HG03095 (cell line): ENCODE measurements around the gene EFEMP2.
"Not testable (repeated sequence)": the region's sequence is repeated elsewhere in the genome, so short reads cannot be mapped to it uniquely, and the experiment has no call there.

Experiments
- ATAC-seq: cut with Tn5 transposase; IDR thresholded peaks from one replicate; pipeline ENCODE4 v1.9.1; 2021; ENCODE audit warnings: moderate library complexity; ENCODE audit not compliant: unreplicated experiment

The EFEMP2 gene

DNA sequence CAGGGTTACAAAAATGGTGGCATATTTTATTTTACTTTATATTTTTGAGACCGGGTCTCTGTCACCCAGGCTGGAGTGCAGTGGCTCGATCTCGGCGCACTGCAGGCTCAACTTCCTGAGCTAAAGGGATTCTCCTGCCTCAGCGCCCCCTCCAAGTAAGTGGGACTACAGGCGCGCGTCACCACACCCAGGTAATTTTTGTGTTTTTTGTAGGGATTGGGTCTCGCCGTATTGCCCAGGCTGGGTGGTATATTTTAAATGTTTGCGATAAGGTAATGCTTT, 28.2 kb upstream of the EFEMP2 start:
- ATAC-seq: no peak

DNA sequence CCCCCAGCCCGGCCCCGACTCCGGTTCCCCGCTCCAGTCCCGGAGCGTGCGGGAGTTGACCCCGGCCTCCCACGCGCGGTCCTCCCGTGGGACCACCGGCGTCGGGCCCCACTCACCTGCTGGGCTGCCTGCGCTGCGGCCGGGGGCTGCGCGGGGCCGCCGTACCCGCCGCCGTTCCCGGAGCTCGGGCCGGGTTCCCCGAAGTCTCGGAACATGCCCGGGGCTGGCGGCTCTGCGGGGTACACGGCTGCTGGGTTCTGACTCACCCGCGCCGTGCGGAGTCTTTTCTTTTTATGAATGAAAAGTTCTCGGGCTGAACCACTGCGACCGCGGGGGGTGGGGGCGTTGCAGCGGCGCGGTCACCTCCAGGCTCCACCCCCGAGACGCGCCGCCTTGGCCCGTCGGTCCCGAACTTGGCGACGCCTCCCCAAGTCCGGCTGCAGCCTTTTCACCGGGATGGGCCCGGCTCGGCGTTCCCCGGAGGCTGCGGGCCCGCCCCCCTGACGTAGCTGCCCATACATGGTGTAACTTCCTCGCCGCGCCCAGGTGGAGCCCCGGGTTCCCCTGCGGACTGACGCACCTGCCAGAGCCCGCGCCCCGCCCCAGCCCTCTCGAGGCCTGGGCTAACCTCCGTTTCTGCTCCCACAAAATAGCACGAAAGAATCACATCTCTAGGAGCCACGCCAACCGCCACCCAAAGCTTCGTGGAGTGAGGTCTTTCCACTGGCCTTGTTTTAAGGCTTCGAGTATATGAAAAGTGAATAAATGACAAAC, 27.7 kb upstream of the EFEMP2 start, which contains the start of gene FOSL1:
Gene FOSL1 (minus strand): TSS at position 264 of the 774 bp plus-strand sequence. CDS start 49 bp downstream, at position 215.
- ATAC-seq: peak; percentile 64

DNA sequence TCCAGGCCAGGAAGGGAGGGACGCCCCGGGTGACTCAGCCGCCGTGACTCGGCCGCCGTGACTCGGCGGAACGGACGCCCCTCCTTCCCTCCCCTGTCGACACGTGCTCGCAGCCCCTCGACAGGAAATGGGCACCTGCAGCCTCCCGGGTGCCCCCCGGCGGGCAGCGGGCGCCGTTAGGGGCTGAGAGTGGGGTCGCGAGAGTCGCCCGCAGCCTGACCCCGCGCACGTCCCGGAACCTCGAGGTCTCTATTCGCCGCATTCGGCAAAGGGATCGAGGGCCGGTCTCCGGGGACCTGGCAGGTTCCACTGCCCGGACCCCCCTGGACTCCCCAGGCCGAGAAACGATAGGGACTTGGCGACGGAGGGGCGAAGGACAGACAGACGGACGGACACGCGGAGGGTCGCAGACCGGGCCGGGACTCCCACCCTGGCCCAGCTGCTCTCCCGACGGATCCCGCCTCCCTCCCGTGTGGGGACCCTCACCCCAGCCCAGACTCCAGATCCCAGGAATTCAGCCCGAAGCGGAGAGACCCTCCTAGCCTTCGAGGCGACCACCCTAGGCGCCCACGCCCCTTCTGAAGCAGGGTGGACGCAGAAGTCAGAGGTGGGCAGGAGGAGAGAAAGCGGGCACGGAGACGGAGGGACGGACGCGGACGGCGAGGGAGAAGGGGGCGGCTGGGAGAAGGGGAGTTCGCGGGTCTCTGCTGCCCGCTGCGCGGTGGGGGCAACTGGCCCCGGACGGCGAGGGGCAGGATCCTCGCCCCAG, 26.9 kb upstream of the EFEMP2 start:
- ATAC-seq: peak; percentile 12

DNA sequence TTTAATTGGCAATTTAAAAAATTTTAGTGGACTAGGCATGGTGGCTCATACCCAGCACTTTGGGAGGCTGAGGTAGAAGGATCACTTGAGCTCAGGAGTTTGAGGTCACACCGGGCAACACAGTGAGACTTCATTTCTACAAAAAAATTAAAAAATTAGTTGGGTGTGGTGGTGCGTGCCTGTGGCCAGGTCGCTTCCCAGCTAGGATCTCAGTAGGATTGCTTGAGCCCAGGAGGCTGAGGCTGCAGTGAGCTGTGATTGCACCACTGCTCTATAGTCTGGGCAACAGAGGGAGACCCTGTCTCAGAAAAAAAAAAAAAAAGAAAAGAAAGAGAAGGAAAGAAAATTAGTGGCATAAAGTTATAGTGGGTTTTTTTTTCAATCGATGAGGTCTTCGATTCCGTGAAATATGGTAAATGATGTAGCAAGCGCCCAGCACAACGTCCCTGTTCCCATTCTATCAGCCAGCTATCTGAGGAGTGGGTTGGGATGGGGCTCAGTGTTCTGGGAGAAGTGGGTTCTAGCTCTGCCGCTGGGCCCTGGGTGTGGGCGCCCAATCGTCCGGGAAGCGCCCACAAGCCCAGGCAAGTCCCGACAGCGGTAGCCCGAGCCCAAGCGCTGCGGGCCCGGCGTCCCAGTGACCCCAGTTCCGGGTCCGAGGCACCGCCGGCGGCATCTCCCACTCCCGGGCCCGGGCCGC, 26.2 kb upstream of the EFEMP2 start:
- no peak for ATAC-seq

DNA sequence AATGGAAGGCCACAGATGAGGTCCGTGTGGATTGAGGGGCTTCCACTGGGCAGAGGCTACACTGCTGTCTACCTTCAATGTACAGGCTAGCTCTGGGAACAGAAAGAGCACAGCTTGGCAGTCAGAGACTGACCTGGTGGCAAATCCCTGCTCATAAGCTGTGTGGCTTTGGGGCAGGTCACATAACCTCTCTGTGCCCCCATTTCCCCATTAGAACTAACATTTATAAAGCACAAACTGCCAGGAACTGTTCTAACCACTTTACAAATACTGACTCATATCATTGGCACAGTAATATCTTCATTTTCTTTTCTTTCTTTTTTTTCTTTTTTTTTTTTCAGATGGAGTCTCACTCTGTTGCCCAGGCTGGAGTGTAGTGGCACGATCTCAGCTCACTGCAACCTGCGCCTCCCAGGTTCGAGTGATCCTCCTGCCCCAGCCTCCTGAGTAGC, 24.4 kb upstream of the EFEMP2 start:
- no peak for ATAC-seq

DNA sequence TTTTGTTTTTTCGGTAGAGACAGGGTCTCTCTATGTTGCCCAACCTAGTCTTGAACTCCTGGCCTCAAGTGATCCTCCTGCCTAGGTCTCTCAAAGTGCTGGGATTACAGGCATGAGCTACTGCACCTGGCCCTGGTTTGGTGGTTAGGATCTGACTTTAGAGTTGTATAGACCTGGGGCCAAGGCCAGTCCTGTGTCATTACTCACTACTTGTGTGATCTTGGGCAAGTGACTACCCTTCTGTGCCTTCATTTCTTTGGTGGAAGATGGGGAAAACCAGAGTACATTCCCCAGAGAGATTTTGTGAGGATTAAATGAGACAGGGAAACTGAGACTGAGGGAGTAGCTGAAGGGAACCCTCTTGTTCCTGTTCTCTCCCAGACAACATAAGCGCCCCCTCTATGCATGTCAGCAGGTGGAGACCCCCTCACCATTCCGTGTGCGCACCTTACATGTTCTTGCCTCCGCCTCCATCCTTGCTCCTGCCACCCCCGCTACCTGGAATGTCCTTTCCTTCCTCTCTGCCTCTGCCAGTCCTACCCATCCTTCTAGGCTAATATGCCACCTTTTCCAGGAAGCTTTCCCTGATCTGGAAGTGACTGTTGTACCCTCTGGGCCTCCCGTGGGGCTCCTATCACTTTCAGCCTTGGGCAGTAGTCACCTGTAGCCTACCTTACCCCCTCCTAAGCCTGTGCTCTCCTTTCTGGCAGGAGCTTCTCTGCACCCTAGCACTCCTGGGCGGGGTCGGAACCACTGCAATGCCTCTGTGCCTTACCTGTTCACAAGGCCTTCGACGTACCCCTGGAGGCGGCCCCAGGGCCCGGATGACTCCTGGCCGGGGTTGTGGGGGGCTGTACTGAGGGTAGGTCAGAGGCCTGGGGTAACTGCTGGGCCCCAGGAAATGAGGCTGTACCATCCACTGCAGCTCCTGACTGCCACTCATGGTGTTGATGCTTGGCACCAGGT, 23.7 kb upstream of the EFEMP2 start:
- no peak for ATAC-seq

DNA sequence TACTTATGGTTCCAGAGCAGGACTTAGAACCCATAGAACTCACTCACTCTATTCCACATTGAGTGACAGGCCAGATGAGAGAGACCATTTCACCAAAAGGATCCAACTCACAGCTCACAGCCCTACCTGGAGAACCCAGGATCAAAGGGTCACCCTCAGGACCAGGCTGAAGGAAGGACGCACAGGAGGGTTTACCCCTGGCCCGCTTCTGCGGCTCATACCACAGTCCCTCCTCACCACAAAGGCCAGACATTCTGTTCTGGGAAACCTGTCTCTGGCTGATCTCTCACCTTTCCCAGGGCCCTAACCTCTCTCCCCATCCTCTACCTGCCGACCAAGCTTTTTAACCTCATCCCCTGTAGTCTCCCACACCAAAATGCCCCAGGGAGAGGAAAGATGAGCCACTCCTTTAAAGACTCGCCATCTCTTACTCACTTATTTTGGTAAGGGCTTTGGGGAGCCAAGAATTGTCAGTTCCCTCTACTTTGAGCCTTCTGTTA, 22.9 kb upstream of the EFEMP2 start:
- no peak for ATAC-seq

DNA sequence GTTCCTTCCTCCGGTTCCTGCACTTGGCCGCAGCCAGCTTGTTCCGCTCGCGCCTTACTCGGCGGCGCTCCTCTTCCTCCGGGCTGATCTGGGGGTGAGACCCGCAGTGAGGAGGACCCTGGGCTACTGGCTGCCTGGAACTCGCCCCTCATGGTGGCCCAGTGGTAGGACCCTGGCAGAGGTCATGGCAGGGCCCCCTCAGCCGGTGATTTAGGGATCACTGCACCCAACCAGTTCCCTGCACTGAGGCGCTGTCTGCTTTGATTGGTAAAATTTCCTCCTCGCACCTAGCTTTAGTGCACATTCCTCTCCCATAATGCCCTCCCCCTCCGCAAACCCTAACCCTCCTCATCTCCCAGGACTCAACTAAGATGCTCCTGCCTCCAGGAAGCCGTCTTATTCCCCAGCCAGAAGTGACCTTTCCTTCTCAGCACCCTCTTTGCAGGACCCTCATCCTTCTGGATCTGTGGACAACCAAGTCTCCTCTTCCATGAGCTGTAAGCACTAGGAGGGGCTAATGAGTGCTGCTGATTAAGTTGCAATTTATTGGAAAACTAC, 21.5 kb upstream of the EFEMP2 start:
- no peak for ATAC-seq

DNA sequence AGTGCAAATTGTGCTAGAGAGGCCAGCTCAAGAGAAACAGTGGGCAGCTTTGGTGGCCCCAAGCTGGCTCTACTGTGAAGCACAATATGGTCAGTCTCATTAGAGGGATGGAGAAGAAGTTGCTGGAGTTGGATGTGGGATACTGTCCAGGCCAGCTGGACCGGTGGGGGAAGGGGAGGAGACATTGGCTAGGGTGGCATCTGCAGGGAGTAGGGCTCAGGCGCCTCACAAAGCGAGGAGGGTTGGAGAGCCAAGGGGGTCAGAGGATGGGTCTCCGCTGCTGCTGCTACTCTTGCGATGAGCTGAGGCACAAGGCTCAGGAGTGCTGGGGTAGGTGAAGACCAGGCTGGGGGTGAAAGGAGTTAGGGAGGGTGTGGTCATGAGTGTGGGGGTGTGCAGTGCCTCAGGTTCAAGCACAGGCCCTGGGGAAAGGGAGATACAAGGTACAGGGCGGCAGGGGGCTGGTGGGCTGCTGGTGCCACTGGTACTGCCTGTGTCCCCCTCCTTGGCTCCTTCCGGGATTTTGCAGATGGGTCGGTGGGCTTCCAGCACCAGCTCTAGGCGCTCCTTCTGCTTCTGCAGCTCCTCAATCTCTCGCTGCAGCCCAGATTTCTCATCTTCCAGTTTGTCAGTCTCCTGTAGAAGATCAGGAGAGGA, 20.2 kb upstream of the EFEMP2 start:
- ATAC-seq: no peak

DNA sequence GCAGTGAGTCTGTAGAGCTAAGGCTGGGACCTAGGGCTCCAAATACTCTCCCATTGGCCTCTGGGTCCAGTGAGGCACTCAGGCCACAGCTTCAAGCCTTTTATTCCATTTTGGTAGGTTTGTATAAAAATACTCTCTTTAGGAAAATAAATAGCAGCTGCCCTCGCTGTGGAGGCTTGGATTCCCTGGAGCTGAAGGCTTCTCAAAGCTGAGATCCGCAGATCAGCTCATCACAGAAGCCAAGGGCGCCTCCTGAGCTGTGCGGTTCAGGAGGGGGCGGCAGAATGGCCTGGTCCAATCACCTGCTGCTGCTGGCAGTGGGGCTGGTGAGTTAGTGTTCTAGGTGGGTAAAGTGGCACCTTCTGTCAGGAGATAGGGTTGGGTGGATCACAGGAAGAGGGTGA, 19.5 kb upstream of the EFEMP2 start:
- not testable (repeated sequence) for ATAC-seq

DNA sequence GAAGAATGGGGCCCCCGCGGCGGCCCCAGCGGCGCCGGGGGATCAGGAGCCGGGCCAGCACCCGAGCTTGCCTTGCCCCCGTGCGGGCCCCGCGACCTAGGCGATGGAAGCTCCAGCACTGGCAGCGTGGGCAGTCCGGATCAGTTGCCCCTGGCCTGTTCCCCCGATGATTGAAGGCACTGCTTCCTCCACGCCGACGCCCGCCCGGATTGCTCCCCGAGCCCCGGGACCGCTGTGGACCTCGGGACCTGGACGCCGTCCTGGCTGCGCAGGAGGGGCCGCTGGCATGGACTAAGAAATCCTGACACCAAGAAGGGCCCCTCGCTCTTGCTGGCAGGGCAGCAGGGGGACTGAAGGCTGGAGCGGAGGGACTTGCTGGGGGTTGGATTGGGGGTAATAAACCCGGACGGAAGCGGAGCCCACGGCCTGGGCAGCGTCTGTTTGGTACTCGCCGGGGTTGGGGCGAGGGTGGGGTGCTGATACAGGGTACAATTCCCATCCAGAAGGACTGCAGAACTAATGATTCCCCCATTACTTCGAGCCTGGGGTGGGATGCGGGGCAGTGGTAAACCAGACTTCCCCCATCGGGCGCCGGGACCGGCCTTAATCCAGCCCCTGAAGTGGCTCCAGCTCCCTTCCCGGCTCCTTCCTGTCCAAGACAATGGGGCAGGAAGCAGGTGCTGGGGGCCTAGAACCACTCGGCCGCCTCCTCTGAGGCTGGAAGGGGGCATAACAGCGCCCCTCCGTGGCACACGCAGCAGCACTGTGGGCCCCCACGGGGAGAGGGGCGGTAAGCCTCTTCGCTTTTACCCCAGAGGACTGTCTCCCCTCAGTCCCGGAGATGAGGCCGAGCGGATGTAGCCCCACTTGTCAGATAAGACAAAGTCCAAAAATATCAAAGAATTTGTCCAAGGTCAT, 18.9 kb upstream of the EFEMP2 start:
- ATAC-seq: no peak

DNA sequence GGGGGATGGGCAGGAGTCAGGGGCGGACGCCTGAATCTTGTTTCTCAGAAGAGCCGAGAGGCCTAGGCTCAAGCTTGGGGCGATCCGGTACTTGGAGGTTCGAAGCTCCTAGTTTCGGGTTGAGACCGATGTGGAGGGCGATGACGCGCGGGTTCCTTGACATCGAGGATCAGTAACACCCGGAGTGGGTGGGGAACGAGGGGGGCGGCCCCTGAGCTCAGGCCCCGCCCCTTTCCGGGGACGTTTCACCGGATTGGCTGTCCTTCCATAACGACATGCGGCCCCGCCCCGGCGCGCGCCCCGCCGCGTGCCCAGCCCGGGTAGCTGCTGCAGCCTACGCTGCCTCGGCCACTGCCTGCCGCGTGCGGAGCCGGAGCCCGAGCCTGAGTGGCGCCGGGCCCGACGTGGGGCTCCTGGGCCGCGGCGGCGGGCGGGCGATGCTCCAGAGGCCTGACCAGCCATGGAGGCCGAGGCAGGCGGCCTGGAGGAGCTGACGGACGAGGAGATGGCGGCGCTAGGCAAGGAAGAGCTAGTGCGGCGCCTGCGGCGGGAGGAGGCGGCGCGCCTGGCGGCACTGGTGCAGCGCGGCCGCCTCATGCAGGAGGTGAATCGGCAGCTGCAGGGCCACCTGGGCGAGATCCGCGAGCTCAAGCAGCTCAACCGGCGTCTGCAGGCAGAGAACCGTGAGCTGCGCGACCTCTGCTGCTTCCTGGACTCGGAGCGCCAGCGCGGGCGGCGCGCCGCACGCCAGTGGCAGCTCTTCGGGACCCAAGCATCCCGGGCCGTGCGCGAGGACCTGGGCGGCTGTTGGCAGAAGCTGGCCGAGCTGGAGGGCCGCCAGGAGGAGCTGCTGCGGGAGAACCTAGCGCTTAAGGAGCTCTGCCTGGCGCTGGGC, 18.0 kb upstream of the EFEMP2 start, which contains the start of gene CCDC85B:
Gene CCDC85B (plus strand): TSS at position 350 of the 895 bp plus-strand sequence. CDS start 111 bp downstream, at position 461.
- ATAC-seq: peak; percentile 47

DNA sequence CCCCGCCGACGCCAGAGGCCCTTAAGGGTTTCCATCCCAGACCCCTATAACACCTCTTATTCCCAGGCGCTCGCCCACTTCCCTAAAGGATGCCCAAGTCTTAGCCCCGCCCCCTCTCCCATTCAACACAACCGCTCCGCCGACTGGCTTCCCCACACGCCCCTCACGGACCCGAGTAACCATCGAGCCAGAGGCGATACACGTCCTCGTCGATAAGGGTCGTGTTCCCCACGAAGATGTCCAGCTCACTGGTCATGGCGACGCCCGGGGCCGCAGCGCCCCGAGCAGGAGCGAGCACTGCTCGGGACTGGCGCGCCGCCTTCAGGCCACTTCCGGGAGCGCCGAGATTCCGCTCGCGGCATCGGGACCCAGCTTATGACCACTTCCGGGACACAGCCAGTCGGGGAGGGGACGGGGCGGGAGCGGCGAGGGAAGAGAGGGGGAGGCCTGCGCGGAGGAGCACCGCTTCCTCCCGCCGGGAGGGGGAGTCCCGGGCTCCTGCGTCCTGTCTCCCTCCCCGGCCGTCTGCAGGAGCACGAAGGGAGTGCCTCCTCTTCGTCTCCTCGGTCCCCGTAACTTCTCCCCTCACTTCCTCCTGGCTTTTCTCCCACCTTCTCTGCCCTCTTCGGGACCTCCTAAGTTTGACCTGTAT, 15.7 kb upstream of the EFEMP2 start, which contains the start of gene FIBP:
Gene FIBP (minus strand): TSS at position 309 of the 652 bp plus-strand sequence. CDS start 53 bp downstream, at position 256.
- ATAC-seq: peak; percentile 36

DNA sequence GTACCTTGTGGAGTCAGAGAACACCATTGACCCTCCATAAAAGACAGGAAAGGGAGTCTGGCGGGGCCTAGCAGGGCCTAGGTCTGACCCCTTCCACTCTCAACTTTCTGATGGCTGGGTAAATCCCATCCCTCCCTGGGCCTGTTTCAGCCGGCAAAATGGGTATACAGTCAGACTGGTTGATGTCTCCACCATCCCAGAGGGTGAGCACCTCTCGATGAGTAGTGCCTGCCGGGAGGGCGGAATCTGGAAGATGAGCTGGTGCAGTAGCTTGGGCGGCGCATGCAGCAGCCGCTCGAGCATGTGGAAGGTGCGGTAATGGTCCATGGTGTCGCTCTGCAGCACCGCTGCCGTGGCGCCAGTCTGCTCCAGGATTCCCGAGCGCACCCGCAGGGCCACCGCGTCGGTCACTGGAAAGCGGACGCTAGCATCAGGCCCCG, 15.1 kb upstream of the EFEMP2 start:
- no peak for ATAC-seq

DNA sequence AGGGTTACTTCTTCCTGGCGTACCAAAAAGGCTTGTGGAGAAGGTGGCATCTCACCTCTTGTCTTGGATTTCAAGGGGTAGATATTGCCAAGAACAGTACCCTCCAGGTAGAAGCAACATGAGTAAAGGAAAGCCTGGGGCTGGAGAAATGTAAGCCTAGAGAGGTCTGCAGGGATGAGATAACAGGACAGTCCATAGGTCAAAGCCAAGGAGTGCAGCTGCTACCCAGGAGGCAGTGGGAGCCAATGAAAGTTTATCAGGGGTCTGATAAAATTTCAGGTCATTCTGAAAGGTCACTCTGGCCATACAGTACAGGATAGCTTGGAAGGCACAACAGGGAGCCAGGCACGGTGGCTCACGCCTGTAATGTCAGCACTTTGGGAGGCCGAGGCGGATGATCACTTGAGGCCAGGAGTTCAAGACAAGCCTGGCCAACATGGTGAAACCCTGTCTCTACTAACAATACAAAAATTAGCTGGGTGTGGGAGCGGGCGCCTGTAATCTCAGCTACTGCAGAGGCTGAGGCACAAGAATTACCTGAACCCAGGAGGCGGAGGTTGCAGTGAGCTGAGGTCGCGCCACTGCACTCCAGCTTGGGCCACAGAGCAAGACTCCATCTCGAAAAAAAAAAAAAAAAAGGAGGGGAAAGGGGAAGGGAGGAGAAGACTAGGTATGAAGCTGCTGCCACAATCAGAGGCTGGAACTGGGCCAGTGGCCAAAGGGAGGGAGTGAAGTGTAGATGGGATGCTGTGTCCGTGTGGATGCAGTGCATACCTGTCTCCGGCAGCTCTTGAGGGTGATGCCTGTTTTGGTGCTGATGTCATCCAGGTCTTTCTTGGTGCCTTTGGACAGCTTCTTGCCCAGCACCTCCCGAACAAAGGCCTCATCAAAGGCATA, 14.5 kb upstream of the EFEMP2 start:
- no peak for ATAC-seq
